Type B pancreatic cell (in vitro differentiated cells): ENCODE results near the gene RCAN1. TPM values are rescaled to one million over a fixed set of nuclear protein-coding genes. Genes with fewer than 3 reads are reported as not detected.
A peak's percentile ranks its signal among the peaks of the same experiment; 100 is the strongest.

ENCODE experiments used
- DNase-seq: peaks from one replicate; pipeline ENCODE4 v3.0.0; 2021; ENCODE audit warnings: mixed read lengths; ENCODE audit not compliant: unreplicated experiment; ENCODE audit errors: extremely low spot score
- H3K27ac Mint-ChIP-seq: 2 replicates; pipeline ENCODE4 v1.8.0; 2021; ENCODE audit warnings: mild to moderate bottlenecking, mixed read lengths
- H3K27me3 Mint-ChIP-seq: 2 replicates; pipeline ENCODE4 v1.8.0; 2021; ENCODE audit warnings: mixed read lengths
- H3K36me3 Mint-ChIP-seq: 2 replicates; pipeline ENCODE4 v1.8.0; 2021; ENCODE audit warnings: mixed read lengths
- H3K4me1 Mint-ChIP-seq: one replicate; pipeline ENCODE4 v1.8.0; 2021; ENCODE audit warnings: mixed read lengths; ENCODE audit not compliant: unreplicated experiment
- H3K4me3 Mint-ChIP-seq: 2 replicates; pipeline ENCODE4 v1.8.0; 2021; ENCODE audit warnings: mild to moderate bottlenecking, mixed read lengths
- H3K9me3 Mint-ChIP-seq: 2 replicates; pipeline ENCODE4 v1.8.0; 2021; ENCODE audit warnings: mixed read lengths
- total RNA-seq: library from RNA; stranded (reverse); gene quantifications from 2 replicates; pipeline ENCODE4 v1.2.1, GENCODE V29; 2021; ENCODE audit warnings: low replicate concordance
- TF ChIP-seq, protein P1 (sequence below): fragments of 200-600 bp; sonication (generic); conservative IDR thresholded peaks from 2 replicates; pipeline ENCODE4 v1.5.0; 2021; ENCODE audit warnings: antibody characterized with exemption, mild to moderate bottlenecking

Gene RCAN1
- total RNA-seq, 1 donor from 2014 or later: 16.5 TPM

DNA sequence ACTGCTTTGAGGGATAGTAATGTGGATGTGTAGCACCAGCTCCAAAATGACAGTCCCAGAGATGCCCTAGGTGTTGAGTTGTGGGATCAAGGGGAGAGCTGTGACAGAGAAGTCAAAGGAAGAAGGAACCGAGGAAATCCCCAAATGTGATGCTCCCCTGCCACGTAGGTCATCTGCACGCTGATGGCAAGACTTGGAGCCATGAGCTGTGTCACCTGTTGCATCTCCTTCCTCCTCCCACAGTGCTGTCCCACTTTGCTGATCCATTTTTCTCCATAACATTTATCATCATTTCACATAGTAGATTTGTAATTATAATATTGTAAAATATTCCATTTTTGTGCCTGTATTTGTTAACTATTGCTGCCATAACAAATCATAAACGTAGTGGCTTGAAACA is 17.6 kb upstream of the RCAN1 start:
- Mint-ChIP-seq H3K4me1 (no peaks in the 10 kb centered on the region), H3K4me3 (no peak overlapping the region), H3K27ac (no peak overlapping the region), H3K9me3 (no peaks in the 10 kb centered on the region), H3K36me3 (no peaks in the 10 kb centered on the region), H3K27me3 (peaks cover 26% of the 10 kb centered on the region)
- TF ChIP-seq, protein P1, sequence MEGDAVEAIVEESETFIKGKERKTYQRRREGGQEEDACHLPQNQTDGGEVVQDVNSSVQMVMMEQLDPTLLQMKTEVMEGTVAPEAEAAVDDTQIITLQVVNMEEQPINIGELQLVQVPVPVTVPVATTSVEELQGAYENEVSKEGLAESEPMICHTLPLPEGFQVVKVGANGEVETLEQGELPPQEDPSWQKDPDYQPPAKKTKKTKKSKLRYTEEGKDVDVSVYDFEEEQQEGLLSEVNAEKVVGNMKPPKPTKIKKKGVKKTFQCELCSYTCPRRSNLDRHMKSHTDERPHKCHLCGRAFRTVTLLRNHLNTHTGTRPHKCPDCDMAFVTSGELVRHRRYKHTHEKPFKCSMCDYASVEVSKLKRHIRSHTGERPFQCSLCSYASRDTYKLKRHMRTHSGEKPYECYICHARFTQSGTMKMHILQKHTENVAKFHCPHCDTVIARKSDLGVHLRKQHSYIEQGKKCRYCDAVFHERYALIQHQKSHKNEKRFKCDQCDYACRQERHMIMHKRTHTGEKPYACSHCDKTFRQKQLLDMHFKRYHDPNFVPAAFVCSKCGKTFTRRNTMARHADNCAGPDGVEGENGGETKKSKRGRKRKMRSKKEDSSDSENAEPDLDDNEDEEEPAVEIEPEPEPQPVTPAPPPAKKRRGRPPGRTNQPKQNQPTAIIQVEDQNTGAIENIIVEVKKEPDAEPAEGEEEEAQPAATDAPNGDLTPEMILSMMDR: no peak
- no peak for DNase-seq

DNA sequence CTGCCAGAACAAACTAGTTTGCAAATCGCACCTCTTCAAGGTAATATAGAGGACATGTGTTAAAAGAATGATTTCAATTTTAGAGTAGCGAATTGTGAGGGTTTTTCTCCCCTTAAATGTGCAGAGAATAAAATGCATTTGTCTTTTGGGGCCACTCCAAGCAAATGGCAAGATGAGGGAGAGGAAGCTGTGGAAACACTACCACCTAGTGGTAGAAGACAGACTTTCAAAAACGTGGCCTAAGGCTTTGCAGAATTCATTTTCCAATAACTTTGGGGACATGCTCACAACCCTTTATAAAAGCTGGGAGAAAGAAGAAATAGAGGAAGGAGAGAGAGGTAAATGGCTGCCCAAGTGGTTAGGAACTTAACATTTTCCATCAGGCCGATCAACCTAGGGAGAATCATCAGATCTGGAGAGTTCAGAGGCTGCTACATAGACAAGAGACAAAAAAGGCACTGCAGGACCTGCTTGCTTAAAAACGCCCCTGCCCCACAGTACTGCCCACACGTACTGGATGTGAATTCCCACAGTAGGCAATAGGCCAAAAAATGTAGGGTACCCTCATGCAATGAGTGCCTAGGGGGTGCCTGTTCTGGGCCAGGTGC is 15.7 kb upstream of the RCAN1 start:
- no peak overlapping the region for H3K27ac Mint-ChIP-seq
- peaks cover 24% of the 10 kb centered on the region for H3K27me3 Mint-ChIP-seq
- H3K9me3 Mint-ChIP-seq: no peaks in the 10 kb centered on the region
- TF ChIP-seq, protein P1: peak; percentile 92
- no peaks in the 10 kb centered on the region for H3K4me1 Mint-ChIP-seq
- DNase-seq: no peak
- no peak overlapping the region for H3K4me3 Mint-ChIP-seq
- no peaks in the 10 kb centered on the region for H3K36me3 Mint-ChIP-seq

DNA sequence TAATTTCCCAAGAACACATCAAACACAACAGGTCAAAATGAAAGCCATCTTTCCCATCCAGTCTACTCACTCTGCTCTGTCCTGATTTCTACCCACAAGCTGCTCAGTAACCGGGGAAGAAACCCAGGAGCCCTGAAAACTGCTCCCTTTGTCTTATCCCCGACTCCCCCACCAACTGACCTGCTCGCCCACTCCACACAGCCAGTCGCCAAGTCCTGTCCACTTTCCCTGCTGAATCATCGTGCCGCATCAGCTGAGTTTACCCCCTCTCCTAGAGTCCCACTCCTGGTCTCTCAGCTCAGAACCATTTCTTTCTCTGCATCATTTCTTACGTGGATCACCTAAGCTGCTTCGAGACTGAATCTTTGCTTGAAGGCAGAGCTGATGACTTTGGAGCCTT is 11.2 kb upstream of the RCAN1 start:
- Mint-ChIP-seq H3K4me1 (no peaks in the 10 kb centered on the region), H3K9me3 (no peaks in the 10 kb centered on the region), H3K4me3 (no peak overlapping the region), H3K27me3 (peaks cover 20% of the 10 kb centered on the region), H3K27ac (no peak overlapping the region), H3K36me3 (no peaks in the 10 kb centered on the region)
- no peak for DNase-seq
- TF ChIP-seq, protein P1: no peak

DNA sequence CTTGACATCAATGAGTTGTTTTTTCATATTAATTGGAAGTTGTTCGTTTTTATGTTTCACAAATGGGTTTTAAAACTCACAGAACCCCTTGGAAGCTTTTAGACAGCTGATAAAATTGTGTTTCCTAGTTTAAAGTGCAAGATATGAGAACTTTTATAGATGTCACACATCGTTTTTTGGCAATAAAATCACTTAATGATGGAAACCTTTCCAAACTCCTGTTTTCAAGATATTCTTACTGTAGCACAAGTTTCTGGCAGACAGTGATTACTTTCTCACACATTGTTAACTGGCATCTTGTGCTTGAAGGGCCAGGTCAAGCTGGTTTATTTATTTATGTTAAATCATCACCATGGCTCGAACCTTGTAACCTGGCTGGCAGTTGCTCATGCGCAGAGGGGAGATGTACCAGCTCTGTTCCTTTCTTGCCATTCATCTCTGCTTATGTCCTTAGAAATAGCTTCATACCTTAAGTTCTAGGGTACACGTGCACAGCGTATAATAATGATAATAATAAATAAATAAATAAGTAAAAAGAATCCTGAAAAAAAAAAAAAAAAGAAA is 10.2 kb upstream of the RCAN1 start:
- Mint-ChIP-seq H3K4me3 (no peak overlapping the region), H3K36me3 (no peaks in the 10 kb centered on the region), H3K4me1 (no peaks in the 10 kb centered on the region), H3K9me3 (no peaks in the 10 kb centered on the region), H3K27me3 (peaks cover 22% of the 10 kb centered on the region), H3K27ac (no peak overlapping the region)
- TF ChIP-seq, protein P1: no peak
- DNase-seq: no peak

DNA sequence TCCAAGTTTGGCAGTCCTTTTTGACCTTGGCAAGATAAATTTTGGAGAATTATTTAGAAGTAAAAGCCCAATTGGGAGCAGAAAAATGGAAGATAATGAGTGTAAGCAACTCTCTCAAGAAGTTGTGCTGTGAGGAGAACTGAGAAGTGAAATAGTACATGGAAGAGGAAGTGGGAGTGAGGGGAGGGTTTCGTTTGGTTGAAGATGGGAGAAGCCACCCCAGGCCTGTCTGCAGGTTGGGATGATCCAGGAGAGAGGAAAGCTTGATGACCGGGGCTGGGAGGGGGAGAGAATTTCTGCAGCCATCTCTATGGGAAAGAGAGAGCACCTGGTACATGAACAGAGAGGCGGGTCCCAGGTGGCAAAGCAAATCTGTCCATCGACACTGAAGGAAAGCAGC is 8.6 kb upstream of the RCAN1 start:
- Mint-ChIP-seq H3K27me3 (peaks cover 22% of the 10 kb centered on the region), H3K4me3 (no peak overlapping the region)

More for the DNA sequence above, 8.6 kb upstream of the RCAN1 start:
- H3K27ac Mint-ChIP-seq: no peak overlapping the region
- DNase-seq: no peak
- TF ChIP-seq, protein P1: no peak
- no peaks in the 10 kb centered on the region for H3K9me3 Mint-ChIP-seq
- H3K4me1 Mint-ChIP-seq: no peaks in the 10 kb centered on the region
- no peaks in the 10 kb centered on the region for H3K36me3 Mint-ChIP-seq
